A673 (cell line): ENCODE results near the gene FSD1L. TPM values are rescaled to one million over a fixed set of nuclear protein-coding genes. Genes with fewer than 3 reads are reported as not detected.

Source experiments
- BruUV-seq: library from RNA; stranded (reverse); fragments of 400-500 nt; replicated peaks from 2 replicates; lab custom pipeline; 2021; lab: Mats Ljungman, UMichigan
- CTCF ChIA-PET: fragments of 300-600 bp; sonication (Branson Sonifier 250); formaldehyde crosslinking; loops from one replicate; lab custom pipeline; 2022; ENCODE audit warnings: antibody characterized with exemption; lab: Charles Lee
- POLR2A ChIA-PET: fragments of 300-600 bp; sonication (Branson Sonifier 250); formaldehyde crosslinking; loops from one replicate; lab custom pipeline; 2022; ENCODE audit warnings: antibody characterized with exemption; ENCODE audit not compliant: low non-redundant PET; lab: Charles Lee
- DNase-seq: peaks from one replicate; pipeline ENCODE4 v3.0.0-alpha.2; 2015; ENCODE audit warnings: low spot score
- H3K27ac ChIP-seq: fragments of 200-600 bp; sonication (generic); 2 replicates; pipeline ENCODE4 v1.5.1; 2016; ENCODE audit warnings: mixed run types, low read depth, mild to moderate bottlenecking, mixed read lengths, antibody characterized with exemption, low read length; ENCODE audit not compliant: poor library complexity, severe bottlenecking
- H3K27me3 ChIP-seq: fragments of 200-600 bp; sonication (generic); replicated peaks from 2 replicates; pipeline ENCODE4 v1.6.1; 2017; ENCODE audit warnings: mixed run types, low read depth, mild to moderate bottlenecking, mixed read lengths, antibody characterized with exemption, low read length; ENCODE audit not compliant: insufficient read depth, poor library complexity
- H3K36me3 ChIP-seq: fragments of 200-600 bp; sonication (generic); 2 replicates; pipeline ENCODE4 v1.6.1; 2016; ENCODE audit warnings: mixed run types, mild to moderate bottlenecking, mixed read lengths, antibody characterized with exemption, low read length; ENCODE audit not compliant: insufficient read depth, poor library complexity, severe bottlenecking
- H3K4me1 ChIP-seq: fragments of 200-600 bp; sonication (generic); 2 replicates; pipeline ENCODE4 v1.6.1; 2017; ENCODE audit warnings: mixed run types, mild to moderate bottlenecking, mixed read lengths, antibody characterized with exemption, low read length; ENCODE audit not compliant: insufficient read depth, poor library complexity, severe bottlenecking
- H3K4me3 ChIP-seq: fragments of 200-600 bp; sonication (generic); 2 replicates; pipeline ENCODE4 v1.5.1; 2016; ENCODE audit warnings: low read depth, mixed run types, mild to moderate bottlenecking, mixed read lengths, low read length; ENCODE audit not compliant: poor library complexity, severe bottlenecking
- H3K9me3 ChIP-seq: fragments of 200-600 bp; sonication (generic); 2 replicates; pipeline ENCODE4 v1.6.1; 2016; ENCODE audit warnings: mixed run types, low read depth, mild to moderate bottlenecking, mixed read lengths, antibody characterized with exemption, low read length; ENCODE audit not compliant: poor library complexity, severe bottlenecking
- EZH2 ChIP-seq: fragments of 200-600 bp; sonication (generic); IDR thresholded peaks from 2 replicates; pipeline ENCODE4 v1.6.1; 2017; ENCODE audit warnings: borderline replicate concordance, low read depth, mild to moderate bottlenecking, mixed read lengths, antibody characterized with exemption, low read length; ENCODE audit not compliant: poor library complexity, severe bottlenecking
- intact Hi-C: fragments of 100-400 bp; cut with micrococcal nuclease; formaldehyde crosslinking; loops from one replicate; pipeline ENCODE4 v1.10.0; 2022; ENCODE audit not compliant: unreplicated experiment
- total RNA-seq: library from RNA; stranded (reverse); gene quantifications from 2 replicates; pipeline ENCODE4 v1.2.3, GENCODE V29; 2021
- TF ChIP-seq, protein P1 (sequence below): fragments of 300-800, 200-600 bp; sonication (generic); conservative IDR thresholded peaks from 2 replicates; pipeline ENCODE4 v1.5.1; 2017; ENCODE audit warnings: low read depth, mild to moderate bottlenecking, antibody characterized with exemption, low read length, moderate library complexity, mixed read lengths

The FSD1L gene
- total RNA-seq, 1 experiment from 2014 or later = 9.8 TPM

DNA sequence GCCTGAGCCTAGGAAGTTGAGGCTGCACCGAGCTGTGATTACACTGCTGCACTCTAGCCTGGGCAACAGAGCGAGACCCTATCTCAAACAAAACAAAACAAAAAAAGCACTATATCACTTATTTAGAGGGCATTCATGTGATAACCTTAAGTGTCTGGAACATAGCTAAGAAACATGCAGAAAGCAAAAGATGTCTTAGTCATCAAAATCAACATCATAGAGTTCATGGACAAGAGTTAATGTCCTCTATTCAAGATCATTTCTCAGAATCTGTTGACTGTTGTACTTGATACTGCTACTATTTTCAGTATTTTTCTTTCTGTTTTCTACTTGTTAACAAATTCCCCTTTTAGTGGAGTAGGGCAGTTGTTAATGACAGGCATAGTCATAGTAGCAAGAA is 25.4 kb downstream of the FSD1L start:
- CTCF ChIA-PET = no interaction called here
- intact Hi-C loops = no loop called here

DNA sequence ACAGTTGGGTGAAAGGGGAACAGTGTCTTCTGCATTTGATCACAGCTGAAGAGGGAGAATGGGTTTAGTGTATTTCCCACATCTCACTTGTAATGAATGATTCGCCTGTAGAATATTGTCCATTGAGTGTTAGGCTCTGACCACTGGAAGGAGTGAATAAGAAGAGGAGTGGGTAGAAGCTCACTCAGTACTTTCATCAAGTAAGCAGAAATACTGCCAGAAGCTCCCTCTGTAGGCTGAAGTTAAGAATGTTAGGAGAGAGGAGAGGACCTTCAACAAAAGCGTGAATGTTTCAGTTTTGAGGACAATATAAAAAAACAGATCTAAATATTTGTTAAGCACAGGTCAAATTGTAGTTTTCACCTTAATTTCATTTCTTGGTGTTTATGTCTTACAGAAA is 27.5 kb downstream of the FSD1L start:
- Histone ChIP-seq H3K36me3 (peaks cover 9% of the 10 kb centered on the region), H3K4me1 (no peaks in the 10 kb centered on the region), H3K27me3 (no peaks in the 10 kb centered on the region), H3K27ac (no peak overlapping the region), H3K4me3 (no peak overlapping the region), H3K9me3 (no peaks in the 10 kb centered on the region)
- TF ChIP-seq, protein P1, sequence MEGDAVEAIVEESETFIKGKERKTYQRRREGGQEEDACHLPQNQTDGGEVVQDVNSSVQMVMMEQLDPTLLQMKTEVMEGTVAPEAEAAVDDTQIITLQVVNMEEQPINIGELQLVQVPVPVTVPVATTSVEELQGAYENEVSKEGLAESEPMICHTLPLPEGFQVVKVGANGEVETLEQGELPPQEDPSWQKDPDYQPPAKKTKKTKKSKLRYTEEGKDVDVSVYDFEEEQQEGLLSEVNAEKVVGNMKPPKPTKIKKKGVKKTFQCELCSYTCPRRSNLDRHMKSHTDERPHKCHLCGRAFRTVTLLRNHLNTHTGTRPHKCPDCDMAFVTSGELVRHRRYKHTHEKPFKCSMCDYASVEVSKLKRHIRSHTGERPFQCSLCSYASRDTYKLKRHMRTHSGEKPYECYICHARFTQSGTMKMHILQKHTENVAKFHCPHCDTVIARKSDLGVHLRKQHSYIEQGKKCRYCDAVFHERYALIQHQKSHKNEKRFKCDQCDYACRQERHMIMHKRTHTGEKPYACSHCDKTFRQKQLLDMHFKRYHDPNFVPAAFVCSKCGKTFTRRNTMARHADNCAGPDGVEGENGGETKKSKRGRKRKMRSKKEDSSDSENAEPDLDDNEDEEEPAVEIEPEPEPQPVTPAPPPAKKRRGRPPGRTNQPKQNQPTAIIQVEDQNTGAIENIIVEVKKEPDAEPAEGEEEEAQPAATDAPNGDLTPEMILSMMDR = peak; percentile 53
- no peak for TF ChIP-seq EZH2
- intact Hi-C loops = no loop called here
- BruUV-seq = no TSS peak
- POLR2A ChIA-PET = no interaction called here
- CTCF ChIA-PET = no interaction called here
- peak; percentile 20 for DNase-seq

More for the DNA sequence above, 25.4 kb downstream of the FSD1L start:
- no TSS peak for BruUV-seq
- H3K4me3 ChIP-seq = no peak overlapping the region
- TF ChIP-seq EZH2 = no peak
- TF ChIP-seq, protein P1 = no peak
- no peaks in the 10 kb centered on the region for H3K9me3 ChIP-seq
- peaks cover 28% of the 10 kb centered on the region for H3K36me3 ChIP-seq
- no peaks in the 10 kb centered on the region for H3K27me3 ChIP-seq
- no peak overlapping the region for H3K27ac ChIP-seq
- no peak for DNase-seq
- POLR2A ChIA-PET = no interaction called here
- H3K4me1 ChIP-seq = no peaks in the 10 kb centered on the region

DNA sequence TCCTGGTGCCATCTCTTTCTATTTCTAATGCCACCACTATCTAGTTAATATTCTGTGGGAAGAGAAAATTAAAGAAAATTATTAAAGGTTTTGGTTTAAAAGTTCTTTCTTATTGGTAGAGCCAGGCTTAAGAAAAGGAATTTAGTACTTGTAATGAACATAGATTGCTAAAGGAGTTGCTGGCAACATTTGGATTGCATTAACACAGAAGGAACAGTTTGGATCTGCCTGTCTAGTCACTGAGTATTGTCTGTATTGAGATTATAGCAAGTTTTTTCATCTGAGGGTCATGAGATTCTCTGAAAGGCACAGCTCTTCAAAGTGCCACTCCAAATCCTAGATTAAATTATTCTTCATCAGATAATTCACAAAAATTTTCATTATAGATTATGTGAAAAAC is 32.0 kb downstream of the FSD1L start:
- no peaks in the 10 kb centered on the region for H3K27me3 ChIP-seq
- TF ChIP-seq, protein P1 = no peak
- TF ChIP-seq EZH2 = no peak
- no peak overlapping the region for H3K27ac ChIP-seq
- H3K9me3 ChIP-seq = no peaks in the 10 kb centered on the region
- BruUV-seq = no TSS peak
- intact Hi-C loops = no loop called here
- no peak for DNase-seq
- ChIA-PET POLR2A (no interaction called here), CTCF (interaction anchor here (0.5 kb wide), 1 partner anchor 262 kb away, joined by 8 read pairs; no protein-coding TSS in a partner anchor)
- H3K36me3 ChIP-seq = no peaks in the 10 kb centered on the region
- no peaks in the 10 kb centered on the region for H3K4me1 ChIP-seq
- H3K4me3 ChIP-seq = no peak overlapping the region
